Measurements from ENCODE around the gene DNAH14.
"Not testable (repeated sequence)": the region's sequence is repeated elsewhere in the genome, so short reads cannot be mapped to it uniquely, and the experiment has no call there.

DNAH14 gene

DNA sequence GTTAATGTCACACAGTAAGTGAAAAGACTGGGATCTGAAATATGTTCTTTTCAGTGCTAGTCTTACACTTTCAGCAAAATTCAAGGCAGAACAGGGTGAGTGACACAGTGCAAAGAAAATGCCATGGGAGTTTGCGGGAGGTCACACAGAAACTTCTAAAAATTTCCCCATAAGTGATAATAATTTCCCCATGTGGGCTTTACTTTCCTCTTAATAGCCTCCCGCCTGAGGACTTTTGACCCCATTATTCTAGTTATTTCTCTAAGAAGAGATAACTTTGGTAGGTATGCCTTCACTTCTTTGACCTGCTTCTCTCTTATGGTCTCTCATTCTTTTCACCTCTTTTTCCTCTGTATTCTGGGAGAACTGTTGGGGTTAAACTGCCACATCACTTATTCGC, 8.1 kb upstream of the DNAH14 start:
- DNase-seq = no peak

DNA sequence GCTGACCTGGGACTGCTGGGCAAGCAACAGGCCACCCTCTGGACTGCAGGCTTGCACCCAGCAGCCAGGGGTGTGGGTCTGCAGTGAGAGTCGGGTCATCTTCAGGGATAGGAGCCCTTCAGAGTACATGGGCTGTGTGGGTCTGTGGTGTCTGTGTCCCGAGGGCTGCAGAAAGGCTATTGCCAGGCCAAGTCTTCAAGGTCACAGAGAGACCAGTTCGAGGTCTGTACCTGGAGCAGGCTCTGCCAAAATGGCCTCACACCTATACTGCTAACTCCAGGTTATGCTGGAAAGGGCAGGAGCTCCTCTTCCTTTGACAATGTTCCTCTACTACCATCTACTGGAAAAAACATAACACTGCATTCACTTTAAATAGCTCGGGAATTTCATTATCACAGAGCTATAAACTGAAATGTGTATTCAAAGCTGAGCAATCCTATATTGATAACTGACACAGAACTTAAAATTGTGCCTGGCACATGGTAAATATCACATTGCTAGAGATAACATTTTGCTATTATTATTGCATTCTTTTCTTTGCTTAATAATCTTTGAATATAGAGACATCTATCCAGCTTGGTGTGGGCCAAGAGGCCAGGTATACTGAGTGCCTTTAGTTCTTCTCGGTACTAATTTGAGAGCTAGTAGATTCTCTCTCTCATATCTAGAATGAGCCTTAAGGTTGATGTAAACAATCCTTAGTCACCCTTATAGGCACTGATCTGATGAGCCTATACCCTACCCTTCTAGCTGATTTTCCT, 6.9 kb upstream of the DNAH14 start:
- peak in 1 of 58 donors; percentile 14 for DNase-seq

DNA sequence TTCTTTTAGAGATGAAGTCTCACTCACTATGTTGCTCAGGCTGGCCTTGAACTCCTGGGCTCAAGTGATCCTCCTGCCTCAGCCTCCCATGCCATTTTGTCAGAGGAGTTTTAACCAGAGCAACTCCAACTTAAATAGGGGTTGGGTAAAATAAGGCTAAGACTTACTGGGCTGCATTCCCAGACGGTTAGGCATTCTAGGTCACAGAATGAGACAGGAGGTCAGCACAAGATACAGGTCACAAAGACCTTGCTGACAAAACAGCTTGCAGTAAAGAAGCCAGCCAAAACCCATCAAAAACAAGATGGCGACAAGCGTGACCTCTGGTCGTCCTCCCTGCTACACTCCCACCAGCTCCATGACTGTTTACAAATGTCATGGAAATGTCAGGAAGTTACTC, 5.7 kb upstream of the DNAH14 start:
- DNase-seq = no peak

DNA sequence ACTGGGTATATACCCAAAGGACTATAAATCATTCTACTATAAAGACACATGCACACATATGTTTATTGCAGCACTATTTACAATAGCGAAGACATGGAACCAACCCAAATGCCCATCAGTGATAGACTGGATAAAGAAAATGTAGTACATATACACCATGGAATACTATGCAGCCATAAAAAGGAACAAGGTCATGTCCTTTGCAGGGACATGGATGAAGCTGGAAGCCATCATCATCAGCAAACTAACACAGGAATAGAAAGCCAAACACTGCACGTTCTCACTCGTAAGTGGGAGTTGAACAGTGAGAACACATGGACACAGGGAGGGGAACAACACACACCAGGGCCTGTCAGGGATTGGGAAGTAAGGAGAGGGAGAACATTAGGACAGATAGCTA, 1.8 kb upstream of the DNAH14 start:
- not testable (repeated sequence) for DNase-seq

DNA sequence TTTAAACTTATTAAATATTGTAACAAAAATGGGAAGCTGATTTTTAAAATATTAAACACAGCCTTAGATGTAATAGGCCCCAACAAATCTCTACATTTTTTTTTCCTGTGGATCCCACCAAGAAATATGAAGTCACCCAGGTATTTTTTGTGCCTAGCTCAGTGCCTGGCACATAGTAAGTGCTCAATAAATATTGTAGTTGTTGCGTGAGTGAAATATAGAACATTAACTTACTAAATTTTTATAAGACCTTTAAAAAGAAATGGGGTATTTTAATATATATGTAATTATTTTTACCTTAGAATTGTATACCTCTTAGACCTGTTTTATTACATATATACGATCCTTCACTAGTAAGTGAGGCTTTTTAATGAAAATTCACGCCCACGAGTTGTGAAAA, 569 bp upstream of the DNAH14 start:
- DNase-seq = no peak

DNA sequence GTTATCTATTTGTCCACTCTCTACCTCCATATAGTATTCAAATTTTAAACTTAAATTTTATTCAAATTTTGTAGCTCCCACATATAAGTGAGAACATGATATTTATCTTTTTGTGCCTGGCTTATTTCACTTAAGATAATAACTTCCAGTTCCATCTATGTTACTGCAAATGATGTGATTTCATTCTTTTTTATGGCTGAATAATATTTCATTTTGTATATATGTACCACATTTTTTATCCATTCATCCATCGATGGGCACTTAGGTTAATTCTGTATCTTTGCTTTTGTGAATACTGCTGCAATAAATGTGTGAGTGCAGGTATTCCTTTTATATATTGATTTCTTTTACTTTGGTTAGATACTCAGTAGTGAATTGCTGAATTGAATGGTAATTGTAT, 2.1 kb downstream of the DNAH14 start:
- DNase-seq = no peak

DNA sequence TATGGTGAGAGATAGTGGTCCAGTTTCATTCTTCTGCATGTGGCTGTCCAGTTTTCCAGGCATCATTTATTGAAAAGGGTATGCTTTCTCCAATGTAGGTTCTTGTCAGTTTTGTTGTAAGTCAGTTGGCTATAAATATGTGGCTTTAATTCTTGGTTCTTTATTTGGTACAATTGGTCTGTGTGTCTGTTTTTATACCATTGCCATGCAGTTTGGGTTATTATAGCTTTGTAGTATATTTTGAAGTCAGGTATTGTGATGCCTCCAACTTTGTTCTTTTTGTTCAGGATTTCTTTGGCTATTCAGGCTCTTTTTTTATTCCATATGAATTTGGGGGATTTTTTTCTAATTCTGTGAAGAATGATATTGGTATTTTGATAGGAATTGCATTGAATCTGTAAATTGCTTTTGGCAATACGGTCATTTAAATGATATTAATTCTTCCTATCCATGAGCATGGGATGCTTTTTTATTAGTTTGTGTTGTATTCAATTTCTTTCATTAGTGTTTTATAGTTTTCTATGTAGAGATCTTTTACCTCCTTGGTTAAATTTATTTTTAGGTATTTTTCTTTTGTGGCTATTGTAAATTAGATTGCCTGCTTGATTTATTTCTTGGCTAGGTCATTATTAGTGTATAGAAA, 3.3 kb downstream of the DNAH14 start:
- DNase-seq = no peak

DNA sequence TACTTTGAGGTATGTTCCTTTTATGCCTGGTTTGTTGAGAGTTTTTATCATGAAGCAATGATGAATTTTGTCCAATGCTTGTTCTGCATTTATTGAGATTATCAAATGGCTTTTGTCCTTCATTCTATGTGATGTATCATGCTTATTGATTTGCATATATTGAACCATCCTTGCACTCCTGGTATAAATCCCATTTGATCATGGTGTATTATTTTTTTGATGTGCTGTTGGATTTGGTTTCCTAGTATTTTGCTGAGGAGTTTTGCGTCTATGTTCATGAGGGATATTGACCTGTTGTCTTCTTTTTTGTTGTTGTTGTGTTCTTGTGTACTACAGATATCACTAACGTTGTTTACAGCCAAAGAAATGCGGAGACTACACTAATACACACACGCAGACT, 4.1 kb downstream of the DNAH14 start:
- DNase-seq = no peak

DNA sequence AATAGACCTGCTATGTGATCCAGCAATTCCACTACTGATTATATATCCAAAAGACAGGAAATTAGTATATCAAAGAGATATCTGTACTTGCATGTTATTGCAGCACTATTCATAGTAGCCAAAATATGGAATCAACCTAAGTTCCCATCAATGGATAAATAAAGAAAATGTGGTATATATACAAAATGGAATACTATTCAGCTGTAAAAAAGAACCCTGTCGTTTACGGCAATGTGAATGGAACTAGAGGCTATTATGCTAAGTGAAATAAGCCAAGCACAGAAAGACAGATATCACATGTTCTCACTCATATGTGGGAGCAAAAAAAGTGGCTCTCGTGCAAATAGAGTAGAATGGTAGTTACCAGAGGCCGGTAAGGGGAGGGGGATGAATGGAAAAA, 9.2 kb downstream of the DNAH14 start:
- no peak for DNase-seq

DNA sequence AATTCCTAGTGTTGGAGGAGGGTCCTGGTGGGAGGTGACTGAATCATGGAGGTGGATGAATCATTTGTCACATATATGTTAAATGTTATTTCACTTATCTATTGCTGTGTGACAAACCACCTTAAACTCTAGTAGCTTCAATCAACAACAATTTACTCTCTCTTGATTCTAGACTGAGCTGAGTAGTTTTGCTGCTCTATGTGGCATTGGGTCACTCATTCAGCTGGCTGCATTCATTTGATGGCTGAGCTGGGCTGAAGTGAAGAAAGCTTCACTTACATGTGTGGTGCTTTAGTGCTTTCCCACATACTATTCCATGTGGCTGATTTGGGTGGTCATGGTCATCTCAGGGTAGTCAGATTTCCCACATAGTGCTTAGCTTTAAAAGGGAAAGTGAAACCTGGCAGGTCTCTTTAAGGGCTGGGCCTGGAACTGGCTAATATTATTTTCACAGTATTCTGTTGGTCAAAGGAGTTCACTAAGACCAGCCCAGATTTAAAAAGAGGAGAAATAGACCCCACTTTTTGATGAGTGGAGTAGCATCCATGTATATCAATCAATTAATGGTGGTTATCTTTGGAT, 10.5 kb downstream of the DNAH14 start:
- no peak for DNase-seq

DNA sequence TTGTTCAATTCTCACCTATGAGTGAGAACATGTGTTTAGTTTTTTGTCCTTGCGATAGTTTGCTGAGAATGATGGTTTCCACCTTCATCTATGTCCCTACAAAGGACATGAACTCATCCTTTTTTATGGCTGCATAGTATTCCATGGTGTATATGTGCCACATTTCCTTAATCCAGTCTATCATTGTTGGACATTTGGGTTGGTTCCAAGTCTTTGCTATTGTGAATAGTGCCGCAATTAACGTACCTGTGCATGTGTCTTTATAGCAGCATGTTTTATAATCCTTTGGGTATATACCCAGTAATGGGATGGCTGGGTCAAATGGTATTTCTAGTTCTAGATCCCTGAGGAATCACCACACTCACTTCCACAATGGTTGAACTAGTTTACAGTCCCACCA, 11.3 kb downstream of the DNAH14 start:
- not testable (repeated sequence) for DNase-seq

DNA sequence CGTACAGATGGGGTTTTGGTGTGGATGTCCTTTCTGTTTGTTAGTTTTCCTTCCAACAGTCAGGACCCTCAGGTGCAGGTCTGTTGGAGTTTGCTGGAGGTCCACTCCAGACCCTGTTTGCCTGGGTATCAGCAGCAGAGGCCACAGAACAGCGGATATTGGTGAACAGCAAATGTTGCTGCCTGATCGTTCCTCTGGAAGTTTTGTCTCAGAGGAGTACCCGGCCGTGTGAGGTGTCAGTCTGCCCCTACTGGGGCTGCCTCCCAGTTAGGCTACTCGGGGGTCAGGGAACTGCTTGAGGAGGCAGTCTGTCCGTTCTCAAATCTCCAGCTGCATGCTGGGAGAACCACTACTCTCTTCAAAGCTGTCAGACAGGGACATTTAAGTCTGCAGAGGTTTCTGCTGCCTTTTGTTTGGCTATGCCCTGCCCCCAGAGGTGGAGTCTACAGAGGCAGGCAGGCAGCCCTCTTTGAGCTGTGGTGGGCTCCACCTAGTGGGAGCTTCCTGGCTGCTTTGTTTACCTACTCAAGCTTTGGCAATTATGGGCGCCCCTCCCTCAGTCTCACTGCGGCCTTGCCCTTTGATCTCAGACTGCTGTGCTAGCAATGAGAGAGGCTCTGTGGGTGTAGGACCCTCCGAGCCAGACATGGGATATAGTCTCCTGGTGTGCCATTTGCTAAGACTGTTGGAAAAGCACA, 16.3 kb downstream of the DNAH14 start:
- DNase-seq = not testable (repeated sequence)

DNA sequence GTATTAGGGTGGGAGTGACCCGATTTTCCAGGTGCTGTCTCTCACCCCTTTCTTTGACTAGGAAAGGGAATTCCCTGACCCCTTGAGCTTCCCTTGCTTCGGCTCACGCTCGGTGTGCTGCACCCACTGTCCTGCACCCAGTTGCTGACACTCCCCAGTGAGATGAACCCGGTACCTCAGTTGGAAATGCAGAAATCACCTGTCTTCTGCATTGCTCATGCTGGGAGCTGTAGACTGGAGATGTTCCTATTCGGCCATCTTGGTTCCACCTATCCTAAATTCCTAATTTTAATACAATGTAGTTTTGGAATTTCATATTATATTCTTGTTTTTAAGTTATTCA, 16.8 kb downstream of the DNAH14 start:
- DNase-seq = not testable (repeated sequence)

DNA sequence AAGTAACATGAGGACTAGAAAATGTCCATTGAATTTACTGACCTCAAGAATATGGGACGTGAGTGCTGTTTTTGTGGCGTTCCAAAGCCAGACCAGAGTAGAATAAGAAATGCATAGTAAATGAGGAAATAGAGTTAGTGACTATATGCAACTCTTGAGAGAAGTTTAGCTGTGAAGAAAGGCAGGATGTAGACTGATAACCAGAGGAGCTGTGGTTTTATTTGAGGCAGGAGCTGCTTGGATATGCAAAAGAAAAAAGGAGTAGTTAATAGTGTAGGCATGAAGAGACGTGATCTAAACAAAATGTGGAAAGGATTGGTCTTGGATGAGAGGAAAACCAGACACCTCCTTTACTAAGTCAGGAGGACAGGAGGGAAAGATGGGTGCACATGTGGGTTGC, 28.2 kb downstream of the DNAH14 start:
- no peak for DNase-seq

DNA sequence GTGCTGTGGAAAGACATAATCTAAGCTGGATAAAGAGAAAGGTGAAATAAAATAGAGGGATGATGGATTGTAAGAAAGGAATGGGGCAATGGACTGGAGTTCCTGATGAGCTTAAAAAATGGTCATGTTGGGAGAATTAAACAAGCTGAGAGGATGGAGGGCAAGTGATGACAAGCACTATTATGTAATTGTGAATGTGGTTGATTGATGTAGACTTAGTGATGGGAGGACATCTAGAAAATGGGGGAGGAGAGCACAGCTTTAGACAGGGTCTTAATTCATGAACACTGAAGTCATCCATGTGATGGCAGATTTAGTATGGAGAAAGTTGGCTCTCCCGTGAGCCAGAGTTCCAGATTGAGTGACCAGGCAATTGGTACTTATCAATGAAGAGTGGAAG, 29.0 kb downstream of the DNAH14 start:
- no peak for DNase-seq

DNA sequence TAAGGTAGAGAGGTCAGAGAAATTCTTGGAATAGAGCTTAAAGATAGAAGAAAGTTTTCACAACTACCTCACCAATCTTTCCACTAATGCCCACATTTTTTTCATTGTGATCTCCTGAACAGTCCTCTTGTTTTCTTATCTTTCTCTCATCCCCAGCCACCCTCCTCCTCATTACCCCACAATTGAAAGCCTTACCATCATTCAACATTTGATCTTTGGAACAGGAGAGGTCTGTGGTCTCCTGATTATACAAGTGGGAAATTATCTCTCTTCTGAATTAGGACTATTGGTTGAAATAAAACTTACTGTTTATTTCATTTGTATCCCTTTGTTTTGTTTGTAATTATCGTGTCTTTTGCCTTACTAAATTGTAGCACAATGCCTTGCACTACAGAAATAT, 29.6 kb downstream of the DNAH14 start:
- DNase-seq = no peak

DNA sequence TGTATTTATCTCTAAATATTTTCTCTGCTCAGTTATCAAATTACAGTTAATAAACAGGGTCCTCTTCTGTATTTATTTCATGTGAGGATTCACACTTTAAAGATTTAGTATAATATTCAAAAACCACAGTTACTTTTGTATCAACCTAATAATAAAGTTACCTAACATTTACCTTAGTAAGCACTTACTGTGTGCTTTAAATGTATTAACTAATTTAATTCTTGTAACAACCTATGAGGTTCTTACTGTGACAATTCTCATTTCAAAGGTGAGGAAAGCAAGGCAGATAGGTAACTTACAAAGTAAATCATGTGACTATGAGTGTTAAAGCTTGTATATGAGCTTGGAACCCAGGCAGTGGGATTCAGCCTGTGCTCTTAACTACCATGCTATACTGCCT, 30.2 kb downstream of the DNAH14 start:
- no peak for DNase-seq

DNA sequence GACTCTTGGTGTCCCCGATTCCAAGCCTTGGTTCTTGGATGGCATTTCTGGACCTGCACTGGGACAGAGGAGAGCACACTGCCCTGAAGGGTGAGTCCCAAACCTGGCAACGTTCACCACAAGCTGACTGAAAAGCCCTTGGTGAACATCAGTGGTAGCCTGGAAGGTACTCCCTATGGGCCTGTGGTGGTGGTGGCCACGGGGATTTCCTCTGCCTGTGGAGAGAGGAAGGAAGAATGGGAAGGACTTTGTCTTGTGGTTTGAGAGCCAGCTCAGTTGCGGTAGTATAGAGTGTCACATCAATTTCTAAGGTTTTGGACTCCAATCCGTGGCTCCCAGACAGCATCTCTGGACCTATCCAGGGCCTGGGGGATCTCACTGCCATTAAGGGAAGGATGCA, 50.7 kb downstream of the DNAH14 start:
- no peak for DNase-seq

DNA sequence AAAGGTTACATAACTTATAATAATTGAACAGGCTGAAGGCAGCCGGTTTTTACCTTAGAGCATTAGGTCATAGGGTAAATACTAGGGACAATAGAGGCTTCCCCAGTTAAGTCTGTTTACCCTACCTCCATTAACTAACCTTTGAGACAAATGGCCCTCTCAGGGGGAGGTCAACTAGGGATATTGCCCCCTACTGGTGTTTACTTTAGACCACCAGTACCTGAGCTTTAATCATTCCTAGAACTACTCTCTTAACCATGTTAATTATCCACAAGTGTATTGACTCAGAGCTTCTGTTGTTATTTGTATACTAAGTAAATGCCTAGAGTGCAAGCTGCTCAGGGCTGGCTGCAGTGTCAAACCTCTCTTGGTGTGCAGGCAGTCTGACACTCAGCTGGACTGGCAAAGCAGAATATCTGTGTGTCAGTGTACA, 52.5 kb downstream of the DNAH14 start:
- not testable (repeated sequence) for DNase-seq

DNA sequence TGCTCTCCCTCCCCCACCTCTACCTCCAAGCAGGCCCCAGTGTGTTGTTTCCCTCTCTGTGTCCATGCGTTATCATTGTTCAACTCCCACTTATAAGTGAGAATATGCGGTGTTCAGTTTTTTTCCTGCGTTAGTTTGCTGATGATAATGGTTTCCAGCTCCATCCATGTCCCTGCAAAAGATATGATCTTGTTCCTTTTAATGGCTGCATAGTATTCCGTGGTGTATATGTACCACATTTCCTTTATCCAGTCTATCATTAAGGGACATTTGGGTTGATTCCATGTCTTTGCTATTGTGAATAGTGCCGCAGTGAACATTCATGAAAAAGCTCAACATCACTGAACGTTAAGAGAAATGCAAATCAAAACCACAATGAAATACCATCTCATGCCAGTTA, 58.6 kb downstream of the DNAH14 start:
- no peak for DNase-seq

DNA sequence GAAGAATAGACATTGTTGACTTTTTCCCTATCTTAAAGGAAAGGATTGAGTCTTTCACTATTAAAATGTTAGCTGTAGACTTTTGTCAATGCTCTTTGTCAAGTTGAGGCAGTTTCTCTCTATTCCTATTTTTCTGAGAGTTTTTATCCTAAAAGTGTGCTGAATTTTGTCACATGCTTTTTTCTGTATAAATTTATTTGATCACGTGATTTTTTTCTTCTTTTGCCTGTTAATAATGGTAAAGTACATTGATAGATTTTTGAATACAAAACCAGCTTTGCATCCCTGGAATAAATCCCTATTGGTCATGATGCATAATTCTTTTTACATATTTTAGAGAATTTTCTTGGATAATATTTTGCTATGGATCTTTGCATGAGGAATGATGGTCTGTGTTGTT, 60.1 kb downstream of the DNAH14 start:
- DNase-seq = no peak

DNA sequence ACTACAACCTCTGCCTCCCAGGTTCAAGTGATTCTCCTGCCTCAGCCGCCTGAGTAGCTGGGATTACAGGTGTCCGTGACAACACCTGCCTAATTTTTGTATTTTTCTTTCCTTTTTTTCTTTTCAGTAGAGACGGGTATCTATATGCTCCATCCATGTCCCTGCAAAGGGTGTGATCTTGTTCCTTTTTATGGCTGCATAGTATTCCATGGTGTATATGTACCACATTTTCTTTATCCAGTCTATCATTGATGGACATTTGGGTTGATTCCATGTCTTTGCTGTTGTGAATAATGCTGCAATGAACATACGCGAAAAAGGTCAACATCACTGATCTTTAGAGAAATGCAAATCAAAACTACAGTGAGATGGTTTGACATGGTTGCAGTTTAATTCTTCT, 62.1 kb downstream of the DNAH14 start:
- DNase-seq = not testable (repeated sequence)
